HCT116 (cell line): Measurements from ENCODE around the gene ARHGAP29. TPM values are rescaled to one million over a fixed set of nuclear protein-coding genes. Genes with fewer than 3 reads are reported as not detected.

Experiments used
- ATAC-seq: fragments of 200-7000 bp; cut with Tn5 transposase; 2 replicates; pipeline ENCODE4 v1.9.1; 2020; ENCODE audit warnings: mild to moderate bottlenecking, moderate library complexity
- BruUV-seq: library from RNA; stranded (reverse); fragments of 400-500 nt; replicated peaks from 2 replicates; lab custom pipeline; 2021; lab: Mats Ljungman, UMichigan
- CTCF ChIA-PET: fragments of 300-600 bp; sonication (Branson Sonifier 250); formaldehyde crosslinking; loops from one replicate; lab custom pipeline; 2021; ENCODE audit warnings: antibody characterized with exemption; lab: Charles Lee
- POLR2A ChIA-PET: fragments of 300-600, 350-600 bp; sonication (Branson Sonifier 250); formaldehyde crosslinking; loops from one replicate; lab custom pipeline; 2021; ENCODE audit warnings: antibody characterized with exemption; lab: Charles Lee
- RAD21 ChIA-PET, 2 experiments: fragments of 300-600 bp; sonication (Branson Sonifier 250); formaldehyde crosslinking; loops; one replicate each; lab custom pipeline; 2023; ENCODE audit warnings: low total read pairs in 2 of 2; ENCODE audit not compliant: uncharacterized antibody in 2 of 2, unreplicated experiment in 2 of 2, low non-redundant PET in 1 of 2; lab: Charles Lee
- DNase-seq: peaks from one replicate; pipeline ENCODE4 v3.0.0-alpha.2; 2010; ENCODE audit warnings: low read depth, low spot score
- H2AFZ ChIP-seq: fragments of 200-600 bp; shearing (Covaris generic), sonication (generic); 2 replicates; pipeline ENCODE4 v1.6.1; 2017; ENCODE audit warnings: low read depth, mixed run types, mixed read lengths, antibody characterized with exemption, low read length; ENCODE audit not compliant: poor library complexity, severe bottlenecking
- H3K27ac ChIP-seq: 2 replicates; pipeline ENCODE4 v1.5.1; 2012; ENCODE audit warnings: low read depth, low read length
- H3K27me3 ChIP-seq: fragments of 200-600 bp; sonication (generic); 2 replicates; pipeline ENCODE4 v1.6.1; 2016; ENCODE audit warnings: mixed run types, low read length, mixed read lengths; ENCODE audit not compliant: insufficient read depth
- H3K36me3 ChIP-seq, 2 experiments: fragments of 200-500 bp in 1 of 2; fragments of 200-600 bp in 1 of 2; sonication (Bioruptor generic) in 1 of 2; sonication (generic) in 1 of 2; 2 replicates each; pipeline versions ENCODE4 v1.5.1 to v1.6.1; 2014 to 2016; ENCODE audit warnings: low read length in 2 of 2, inconsistent platforms in 1 of 2, mixed read lengths in 1 of 2, mixed run types in 1 of 2; ENCODE audit not compliant: insufficient read depth in 2 of 2, control insufficient read depth in 1 of 2
- H3K4me1 ChIP-seq, 2 experiments: fragments of 200-600 bp in 1 of 2; sonication (generic) in 1 of 2; 2 replicates each; pipeline versions ENCODE4 v1.5.1 to v1.6.1; 2012 to 2017; ENCODE audit warnings: low read length in 2 of 2, inconsistent platforms in 1 of 2, mild to moderate bottlenecking in 1 of 2, mixed read lengths in 1 of 2, mixed run types in 1 of 2, moderate library complexity in 1 of 2; ENCODE audit not compliant: insufficient read depth in 2 of 2, control insufficient read depth in 1 of 2
- H3K4me2 ChIP-seq: fragments of 200-600 bp; sonication (generic); 2 replicates; pipeline ENCODE4 v1.6.1; 2017; ENCODE audit warnings: mixed run types, low read length, mixed read lengths
- H3K4me3 ChIP-seq, 2 experiments: fragments of 200-600 bp in 1 of 2; sonication (generic) in 1 of 2; replicated peaks in 1 of 2; 2 replicates each; pipeline ENCODE4 v1.5.1; 2011 to 2016; ENCODE audit warnings: low read length in 2 of 2, control low read depth in 1 of 2, low read depth in 1 of 2, mild to moderate bottlenecking in 1 of 2, mixed read lengths in 1 of 2, mixed run types in 1 of 2
- H3K79me2 ChIP-seq: fragments of 200-600 bp; sonication (generic); 2 replicates; pipeline ENCODE4 v1.6.1; 2017; ENCODE audit warnings: mild to moderate bottlenecking, mixed run types, low read length, moderate library complexity, mixed read lengths; ENCODE audit not compliant: insufficient read depth
- H3K9ac ChIP-seq: fragments of 200-600 bp; sonication (generic); 2 replicates; pipeline ENCODE4 v1.6.1; 2016; ENCODE audit warnings: low read length, mixed read lengths
- H3K9me2 ChIP-seq: fragments of 200-600 bp; sonication (generic), shearing (Covaris generic); 2 replicates; pipeline ENCODE4 v1.6.1; 2017; ENCODE audit warnings: mixed run types, mild to moderate bottlenecking, moderate library complexity; ENCODE audit not compliant: insufficient read depth
- H3K9me3 ChIP-seq, 2 experiments: fragments of 200-500 bp in 1 of 2; fragments of 200-600 bp in 1 of 2; sonication (Bioruptor generic) in 1 of 2; sonication (generic) in 1 of 2; 2 replicates each; pipeline ENCODE4 v1.6.1; 2014 to 2017; ENCODE audit warnings: low read length in 2 of 2, mixed read lengths in 2 of 2, inconsistent platforms in 1 of 2, low read depth in 1 of 2, mild to moderate bottlenecking in 1 of 2, mixed run types in 1 of 2, moderate library complexity in 1 of 2; ENCODE audit not compliant: control insufficient read depth in 1 of 2, insufficient read depth in 1 of 2
- H4K20me1 ChIP-seq: fragments of 200-600 bp; sonication (generic), shearing (Covaris generic); 2 replicates; pipeline ENCODE4 v1.6.1; 2017; ENCODE audit warnings: mixed run types, mild to moderate bottlenecking, moderate library complexity; ENCODE audit not compliant: insufficient read depth
- ATF3 ChIP-seq: IDR thresholded peaks from 2 replicates; pipeline ENCODE4 v1.6.1; 2012
- CBX3 ChIP-seq: IDR thresholded peaks from 2 replicates; pipeline ENCODE4 v1.6.1; 2012; ENCODE audit warnings: low read depth
- CEBPB ChIP-seq: IDR thresholded peaks from 2 replicates; pipeline ENCODE4 v1.6.1; 2012; ENCODE audit warnings: low read depth
- EZH2 ChIP-seq: fragments of 200-600 bp; sonication (generic); IDR thresholded peaks from 2 replicates; pipeline ENCODE4 v1.6.1; 2017; ENCODE audit warnings: antibody characterized with exemption, mixed run types
- EZH2phosphoT487 ChIP-seq: fragments of 200-600 bp; IDR thresholded peaks from 2 replicates; pipeline ENCODE4 v1.6.1; 2018; ENCODE audit warnings: antibody characterized with exemption, borderline replicate concordance
- FOSL1 ChIP-seq: IDR thresholded peaks from 2 replicates; pipeline ENCODE4 v1.6.1; 2012; ENCODE audit warnings: low read depth
- JUND ChIP-seq: IDR thresholded peaks from 2 replicates; pipeline ENCODE4 v1.6.1; 2012
- POLR2AphosphoS5 ChIP-seq: IDR thresholded peaks from 2 replicates; pipeline ENCODE4 v1.6.1; 2011; ENCODE audit warnings: mild to moderate bottlenecking, low read depth, low read length, moderate library complexity
- RAD21 ChIP-seq: IDR thresholded peaks from 2 replicates; pipeline ENCODE4 v1.6.1; 2012; ENCODE audit warnings: low read depth, mild to moderate bottlenecking
- SP1 ChIP-seq: IDR thresholded peaks from 2 replicates; pipeline ENCODE4 v1.6.1; 2012; ENCODE audit warnings: low read depth
- TCF7L2 ChIP-seq: IDR thresholded peaks from 2 replicates; pipeline ENCODE4 v1.7.0; 2011; ENCODE audit warnings: borderline replicate concordance, inconsistent platforms; ENCODE audit not compliant: insufficient read depth, insufficient read length; ENCODE audit errors: extremely low read depth
- ZFX ChIP-seq: fragments of 450-650 bp; IDR thresholded peaks from 2 replicates; pipeline ENCODE4 v1.6.1; 2017
- ZNF274 ChIP-seq: fragments of 200-500 bp; sonication (Bioruptor generic); IDR thresholded peaks from 2 replicates; pipeline ENCODE4 v1.6.1; 2014; ENCODE audit warnings: mild to moderate bottlenecking, low read depth, low read length, inconsistent platforms
- intact Hi-C: fragments of 100-400 bp; cut with micrococcal nuclease; formaldehyde crosslinking; loops from 2 replicates; pipeline ENCODE4 v1.10.0; 2022
- total RNA-seq: library from RNA; stranded (reverse); gene quantifications from one replicate; pipeline ENCODE4 v1.2.1, GENCODE V29; 2021; ENCODE audit not compliant: unreplicated experiment
- TF ChIP-seq, protein P1 (sequence below): IDR thresholded peaks from 2 replicates; pipeline ENCODE4 v1.6.1; 2012
- TF ChIP-seq, protein P2 (sequence below), 3 experiments: fragments of 200-600 bp in 1 of 3; sonication (generic) in 1 of 3; IDR thresholded peaks in 2 of 3; conservative IDR thresholded peaks in 1 of 3; 2 replicates each; pipeline ENCODE4 v1.5.1; 2012 to 2017; ENCODE audit warnings: low read depth in 2 of 3, low read length in 2 of 3, antibody characterized with exemption in 1 of 3, borderline replicate concordance in 1 of 3, control low read depth in 1 of 3, mild to moderate bottlenecking in 1 of 3, mixed read lengths in 1 of 3, mixed run types in 1 of 3, moderate library complexity in 1 of 3; ENCODE audit not compliant: insufficient read depth in 1 of 3

The ARHGAP29 gene
- total RNA-seq, 1 experiment from 2014 or later, result 128 TPM

- no peak overlapping the region for H2AFZ ChIP-seq
- H3K4me3 ChIP-seq, result no peak overlapping the region
- no TSS peak for BruUV-seq
- peaks cover 52 to 71% of the 10 kb centered on the region in 2 experiments for H3K4me1 ChIP-seq
- intact Hi-C loops, result no loop called here
- H3K9me3 ChIP-seq, result no peaks in the 10 kb centered on the region
- no peaks in the 10 kb centered on the region for H4K20me1 ChIP-seq
- no peaks in the 10 kb centered on the region for H3K9me2 ChIP-seq
- H3K4me2 ChIP-seq, result peak overlapping the region; percentile 48
- POLR2A ChIA-PET, result interaction anchor here (0.7 to 4.5 kb wide), 11 partner anchors 10 to 223 kb away, joined by 3 to 42 read pairs (median 4); partner anchors contain the start of gene ARHGAP29
- H3K36me3 ChIP-seq, result no peaks in the 10 kb centered on the region
- TF ChIP-seq, protein P1, sequence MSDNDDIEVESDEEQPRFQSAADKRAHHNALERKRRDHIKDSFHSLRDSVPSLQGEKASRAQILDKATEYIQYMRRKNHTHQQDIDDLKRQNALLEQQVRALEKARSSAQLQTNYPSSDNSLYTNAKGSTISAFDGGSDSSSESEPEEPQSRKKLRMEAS, result 0 out of 2 replicates have a peak, but pooled peaks have one; percentile 13
- TF ChIP-seq ZFX (no peak), EZH2 (no peak), JUND (peak; percentile 83), CEBPB (peak; percentile 59; the same call in 1 of the 2 replicates), ATF3 (no peak), ZNF274 (no peak), EZH2phosphoT487 (no peak), TCF7L2 (peak; percentile 66), CBX3 (peak; percentile 71; the same call in 1 of the 2 replicates), FOSL1 (peak; percentile 86), SP1 (peak; percentile 65), RAD21 (peak; percentile 15; the same call in 1 of the 2 replicates), POLR2AphosphoS5 (peak; percentile 27; the same call in 1 of the 2 replicates)
- TF ChIP-seq, protein P2, sequence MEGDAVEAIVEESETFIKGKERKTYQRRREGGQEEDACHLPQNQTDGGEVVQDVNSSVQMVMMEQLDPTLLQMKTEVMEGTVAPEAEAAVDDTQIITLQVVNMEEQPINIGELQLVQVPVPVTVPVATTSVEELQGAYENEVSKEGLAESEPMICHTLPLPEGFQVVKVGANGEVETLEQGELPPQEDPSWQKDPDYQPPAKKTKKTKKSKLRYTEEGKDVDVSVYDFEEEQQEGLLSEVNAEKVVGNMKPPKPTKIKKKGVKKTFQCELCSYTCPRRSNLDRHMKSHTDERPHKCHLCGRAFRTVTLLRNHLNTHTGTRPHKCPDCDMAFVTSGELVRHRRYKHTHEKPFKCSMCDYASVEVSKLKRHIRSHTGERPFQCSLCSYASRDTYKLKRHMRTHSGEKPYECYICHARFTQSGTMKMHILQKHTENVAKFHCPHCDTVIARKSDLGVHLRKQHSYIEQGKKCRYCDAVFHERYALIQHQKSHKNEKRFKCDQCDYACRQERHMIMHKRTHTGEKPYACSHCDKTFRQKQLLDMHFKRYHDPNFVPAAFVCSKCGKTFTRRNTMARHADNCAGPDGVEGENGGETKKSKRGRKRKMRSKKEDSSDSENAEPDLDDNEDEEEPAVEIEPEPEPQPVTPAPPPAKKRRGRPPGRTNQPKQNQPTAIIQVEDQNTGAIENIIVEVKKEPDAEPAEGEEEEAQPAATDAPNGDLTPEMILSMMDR (IDR thresholded peaks at IDR 0.05 in 2 of 3, conservative IDR thresholded peaks at IDR 0.05 in 1 of 3; ENCODE audit: borderline replicate concordance in 1 of 3, insufficient read depth in 1 of 3, low read depth in 2 of 3, low read length in 2 of 3), result no peak
- H3K9ac ChIP-seq, result peak overlapping the region; percentile 42; the same call in 1 of the 2 replicates
- CTCF ChIA-PET, result interaction anchor here (0.5 kb wide), 1 partner anchor 239 kb away, joined by 3 read pairs; no protein-coding TSS in a partner anchor
- no peaks in the 10 kb centered on the region for H3K79me2 ChIP-seq
- H3K27me3 ChIP-seq, result no peaks in the 10 kb centered on the region
- RAD21 ChIA-PET, result interaction anchor here (0.7 to 1.2 kb wide), 3 partner anchors 15 to 61 kb away, joined by 3 to 5 read pairs (median 3); no protein-coding TSS in a partner anchor
- H3K27ac ChIP-seq, result peak overlapping the region; percentile 69
- ATAC-seq (peak; percentile 47), DNase-seq (no peak)
These were observed 47.8 kb upstream of the ARHGAP29 start for GRCh38 chr1:94285031-94285654.
